Sigmoid colon (tissue), 4 donors: ENCODE measurements around the gene PMS1.

Source experiments
- EP300 ChIP-seq, 4 donors: sonication (generic); formaldehyde crosslinking; IDR thresholded peaks; one replicate each; pipeline ENCODE4 v1.6.1; 2017; ENCODE audit warnings: antibody characterized with exemption in 4 of 4
- POLR2A ChIP-seq, 2 donors: fragments of 450-650 bp; IDR thresholded peaks; one replicate each; pipeline ENCODE4 v1.6.1; 2016; ENCODE audit warnings: antibody characterized with exemption in 2 of 2, mild to moderate bottlenecking in 2 of 2, moderate library complexity in 2 of 2
- POLR2AphosphoS5 ChIP-seq, 4 donors: sonication (generic); formaldehyde crosslinking; IDR thresholded peaks; one replicate each; pipeline ENCODE4 v1.6.1; 2017; ENCODE audit warnings: antibody characterized with exemption in 4 of 4
- TF ChIP-seq, protein P1 (sequence below), 4 experiments: fragments of 450-650 bp in 3 of 4; fragments of 200-600 bp in 1 of 4; IDR thresholded peaks; one replicate each; pipeline ENCODE4 v1.5.1; 2016 to 2019; ENCODE audit warnings: antibody characterized with exemption in 4 of 4, mild to moderate bottlenecking in 3 of 4, moderate library complexity in 2 of 4

DNA sequence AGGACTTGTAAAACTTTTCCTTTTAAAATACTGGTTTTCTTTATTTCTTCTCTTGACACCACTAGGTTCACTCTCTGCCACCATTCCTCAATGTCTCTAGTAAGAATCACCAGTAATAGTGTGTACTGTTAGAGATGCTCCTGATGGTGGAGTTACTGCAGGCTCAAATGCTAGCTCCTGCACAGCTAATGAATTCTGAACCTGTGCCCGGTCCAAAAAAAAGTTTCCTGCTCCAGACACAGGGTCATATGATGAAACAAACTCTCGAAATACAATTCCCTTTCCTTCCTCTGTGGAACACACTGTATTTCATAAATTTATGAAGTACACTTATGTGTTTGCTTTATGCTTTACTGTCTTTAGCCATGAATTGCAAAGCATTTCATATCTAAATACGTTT is 19.2 kb downstream of the PMS1 start:
- TF ChIP-seq, protein P1, sequence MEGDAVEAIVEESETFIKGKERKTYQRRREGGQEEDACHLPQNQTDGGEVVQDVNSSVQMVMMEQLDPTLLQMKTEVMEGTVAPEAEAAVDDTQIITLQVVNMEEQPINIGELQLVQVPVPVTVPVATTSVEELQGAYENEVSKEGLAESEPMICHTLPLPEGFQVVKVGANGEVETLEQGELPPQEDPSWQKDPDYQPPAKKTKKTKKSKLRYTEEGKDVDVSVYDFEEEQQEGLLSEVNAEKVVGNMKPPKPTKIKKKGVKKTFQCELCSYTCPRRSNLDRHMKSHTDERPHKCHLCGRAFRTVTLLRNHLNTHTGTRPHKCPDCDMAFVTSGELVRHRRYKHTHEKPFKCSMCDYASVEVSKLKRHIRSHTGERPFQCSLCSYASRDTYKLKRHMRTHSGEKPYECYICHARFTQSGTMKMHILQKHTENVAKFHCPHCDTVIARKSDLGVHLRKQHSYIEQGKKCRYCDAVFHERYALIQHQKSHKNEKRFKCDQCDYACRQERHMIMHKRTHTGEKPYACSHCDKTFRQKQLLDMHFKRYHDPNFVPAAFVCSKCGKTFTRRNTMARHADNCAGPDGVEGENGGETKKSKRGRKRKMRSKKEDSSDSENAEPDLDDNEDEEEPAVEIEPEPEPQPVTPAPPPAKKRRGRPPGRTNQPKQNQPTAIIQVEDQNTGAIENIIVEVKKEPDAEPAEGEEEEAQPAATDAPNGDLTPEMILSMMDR (IDR thresholded peaks at IDR 0.05): no peak
- no peak for TF ChIP-seq EP300 (IDR thresholded peaks at IDR 0.05)
- TF ChIP-seq POLR2A (IDR thresholded peaks at IDR 0.05): no peak
- no peak for TF ChIP-seq POLR2AphosphoS5 (IDR thresholded peaks at IDR 0.05)
